HG02973 (cell line): ENCODE data around the gene NEURL1.

Experiments
- ATAC-seq: cut with Tn5 transposase; IDR thresholded peaks from one replicate; pipeline ENCODE4 v1.9.1; 2021; ENCODE audit warnings: moderate library complexity; ENCODE audit not compliant: unreplicated experiment

The NEURL1 gene

GRCh38 chr10:103638948-103639347, 145.4 kb downstream of the NEURL1 start:
- no peak for ATAC-seq

- ATAC-seq = no peak
Measured at GRCh38 chr10:103640436-103641181, 147.1 kb downstream of the NEURL1 start.

- no peak for ATAC-seq
Measured at GRCh38 chr10:103641326-103641725, 147.8 kb downstream of the NEURL1 start.
